AG04449 (cell line): ENCODE data around the gene HOTAIR.

Experiments
- CTCF ChIA-PET: fragments of 350-600 bp; formaldehyde crosslinking; extraction: SDS; loops from one replicate; lab custom pipeline; 2021; ENCODE audit warnings: antibody characterized with exemption; lab: Yijun Ruan, JAX
- POLR2A ChIA-PET: fragments of 400-600, 350-600 bp; formaldehyde crosslinking; extraction: SDS; loops from one replicate; lab custom pipeline; 2020; ENCODE audit warnings: antibody characterized with exemption, inconsistent platforms; lab: Yijun Ruan, JAX
- DNase-seq: peaks from one replicate; pipeline ENCODE4 v3.0.0-alpha.2; 2010; ENCODE audit warnings: low read depth, low spot score
- H3K4me3 ChIP-seq: 2 replicates; pipeline ENCODE4 v1.5.1; 2011; ENCODE audit warnings: low read depth, mild to moderate bottlenecking, control low read depth, low read length
- CTCF ChIP-seq: IDR thresholded peaks from one replicate; pipeline ENCODE4 v1.5.1; 2011; ENCODE audit warnings: mild to moderate bottlenecking, moderate library complexity, low read length, control low read depth, inconsistent platforms; ENCODE audit not compliant: insufficient read depth; ENCODE audit errors: missing control alignments

The HOTAIR gene

GRCh38 chr12:53975479-53976152, 862 bp upstream of the HOTAIR start:
- ChIA-PET CTCF (interaction anchor here (0.6 to 3.1 kb wide), 9 partner anchors 8 to 464 kb away, joined by 3 to 19 read pairs (median 6); partner anchors contain the start of gene HOXC10), POLR2A (interaction anchor here (0.6 to 1.7 kb wide), 4 partner anchors 8 to 28 kb away, joined by 4 to 5 read pairs (median 4); no protein-coding TSS in a partner anchor)
- TF ChIP-seq CTCF: no peak
- no peak for DNase-seq
- H3K4me3 ChIP-seq: peak overlapping the region; percentile 76

GRCh38 chr12:53975064-53975471, 314 bp upstream of the HOTAIR start:
- TF ChIP-seq CTCF: no peak
- POLR2A ChIA-PET: interaction anchor here (0.6 to 1.7 kb wide), 2 partner anchors 11 to 20 kb away, joined by 4 to 5 read pairs; no protein-coding TSS in a partner anchor
- H3K4me3 ChIP-seq: peak overlapping the region; percentile 76

GRCh38 chr12:53973236-53974042, 1.3 kb downstream of the HOTAIR start:
- no peak for DNase-seq
- TF ChIP-seq CTCF: no peak
- CTCF ChIA-PET: interaction anchor here (0.8 to 1.4 kb wide), 4 partner anchors 12 to 241 kb away, joined by 3 read pairs; partner anchors contain the start of gene HOXC10
- POLR2A ChIA-PET: interaction anchor here (0.6 to 1.1 kb wide), 3 partner anchors 8 to 232 kb away, joined by 3 to 10 read pairs (median 3); no protein-coding TSS in a partner anchor
- H3K4me3 ChIP-seq: peak overlapping the region; percentile 76

More at GRCh38 chr12:53975064-53975471, 314 bp upstream of the HOTAIR start:
- DNase-seq: no peak
- CTCF ChIA-PET: interaction anchor here (1.4 to 3.1 kb wide), 4 partner anchors 8 to 226 kb away, joined by 3 to 19 read pairs (median 6); no protein-coding TSS in a partner anchor

DNA sequence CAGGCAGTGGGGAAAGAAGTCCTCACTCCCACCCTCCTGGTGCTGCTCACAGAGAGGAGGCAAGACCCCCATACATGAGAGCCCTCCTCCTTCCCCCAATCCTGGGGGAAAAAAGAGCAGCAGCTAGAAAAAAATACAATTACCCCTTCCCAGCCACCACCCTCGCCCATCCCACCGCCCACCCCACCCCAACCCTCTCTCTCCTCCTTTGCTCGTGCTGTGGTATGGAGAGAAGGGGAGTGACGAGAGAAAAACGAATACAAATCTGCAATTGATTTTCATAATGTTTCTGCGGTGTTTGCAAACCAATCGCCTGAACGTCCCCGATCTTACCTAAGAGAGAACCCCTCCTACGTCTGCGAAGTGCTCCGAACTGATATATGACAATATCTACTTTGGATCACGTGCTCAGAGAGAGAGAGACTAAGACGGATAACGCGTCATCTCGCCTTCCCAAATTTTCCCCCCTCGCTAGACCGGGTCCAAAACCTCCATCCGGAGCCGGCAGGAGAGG, 2.0 kb downstream of the HOTAIR start, which contains the start of gene HOXC11:
Gene HOXC11, plus strand, starts transcription at position 405 of the 514 bp plus-strand sequence. CDS start 116 bp downstream, outside the sequence.
- TF ChIP-seq CTCF: no peak

DNA sequence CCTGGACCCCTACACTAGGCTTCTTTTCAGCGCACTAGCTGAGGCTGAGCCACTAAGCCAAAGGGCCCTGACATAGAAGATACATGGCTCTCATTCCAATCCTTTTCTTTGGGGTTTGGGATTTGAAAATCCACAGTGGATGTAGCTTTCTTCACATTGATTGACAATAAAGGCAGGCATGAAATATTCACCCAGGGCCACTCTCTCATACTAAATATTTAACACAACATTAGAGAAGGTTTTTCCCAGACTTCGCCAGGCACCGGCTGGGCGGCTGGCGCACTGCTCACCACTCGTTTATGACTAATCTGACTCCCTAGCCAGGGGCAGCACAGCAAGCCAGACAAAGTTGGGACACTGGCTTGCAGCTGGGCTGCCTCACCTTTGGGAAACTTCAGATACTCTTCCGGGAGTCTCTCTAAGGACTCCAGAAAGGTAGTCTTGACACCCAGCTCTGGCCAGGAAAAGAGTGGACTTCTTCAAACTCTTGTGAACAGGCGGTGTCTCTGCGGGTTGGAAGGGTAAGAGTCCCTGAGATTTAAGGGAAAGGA, 2.5 kb downstream of the HOTAIR start:
- TF ChIP-seq CTCF: no peak
- no peak for DNase-seq
- H3K4me3 ChIP-seq: peak overlapping the region; percentile 76
- ChIA-PET POLR2A (interaction anchor here (0.6 to 1.0 kb wide), 3 partner anchors 10 to 45 kb away, joined by 3 to 4 read pairs (median 4); partner anchors contain the start of gene HOXC8), CTCF (interaction anchor here (0.8 to 2.8 kb wide), 11 partner anchors 8 to 241 kb away, joined by 3 to 11 read pairs (median 3); partner anchors contain the start of gene HOXC10)

More for the DNA sequence above, 2.0 kb downstream of the HOTAIR start, which contains the start of gene HOXC11:
- ChIA-PET CTCF (interaction anchor here (0.8 to 2.0 kb wide), 7 partner anchors 12 to 242 kb away, joined by 3 to 11 read pairs (median 3); partner anchors contain the start of gene HOXC10), POLR2A (interaction anchor here (0.9 to 1.0 kb wide), 2 partner anchors 9 to 45 kb away, joined by 4 read pairs; no protein-coding TSS in a partner anchor)
- H3K4me3 ChIP-seq: peak within 1 kb of the TSS; percentile 76
- no peak for DNase-seq
